Type B pancreatic cell (in vitro differentiated cells): ENCODE results near the gene CENPF. TPM values are rescaled to one million over a fixed set of nuclear protein-coding genes. Genes with fewer than 3 reads are reported as not detected.

Source experiments
- DNase-seq: peaks from one replicate; pipeline ENCODE4 v3.0.0; 2021; ENCODE audit warnings: mixed read lengths; ENCODE audit not compliant: unreplicated experiment; ENCODE audit errors: extremely low spot score
- H3K27ac Mint-ChIP-seq: 2 replicates; pipeline ENCODE4 v1.8.0; 2021; ENCODE audit warnings: mild to moderate bottlenecking, mixed read lengths
- H3K27me3 Mint-ChIP-seq: 2 replicates; pipeline ENCODE4 v1.8.0; 2021; ENCODE audit warnings: mixed read lengths
- H3K36me3 Mint-ChIP-seq: 2 replicates; pipeline ENCODE4 v1.8.0; 2021; ENCODE audit warnings: mixed read lengths
- H3K4me1 Mint-ChIP-seq: one replicate; pipeline ENCODE4 v1.8.0; 2021; ENCODE audit warnings: mixed read lengths; ENCODE audit not compliant: unreplicated experiment
- H3K4me3 Mint-ChIP-seq: 2 replicates; pipeline ENCODE4 v1.8.0; 2021; ENCODE audit warnings: mild to moderate bottlenecking, mixed read lengths
- H3K9me3 Mint-ChIP-seq: 2 replicates; pipeline ENCODE4 v1.8.0; 2021; ENCODE audit warnings: mixed read lengths
- CTCF ChIP-seq: fragments of 200-600 bp; sonication (generic); conservative IDR thresholded peaks from 2 replicates; pipeline ENCODE4 v1.5.0; 2021; ENCODE audit warnings: antibody characterized with exemption, mild to moderate bottlenecking
- total RNA-seq: library from RNA; stranded (reverse); gene quantifications from 2 replicates; pipeline ENCODE4 v1.2.1, GENCODE V29; 2021; ENCODE audit warnings: low replicate concordance

The CENPF gene
- total RNA-seq, 1 donor from 2014 or later: 141 TPM

- TF ChIP-seq CTCF: no peak
- H3K9me3 Mint-ChIP-seq: no peaks in the 10 kb centered on the region
- H3K4me1 Mint-ChIP-seq: no peaks in the 10 kb centered on the region
- DNase-seq: no peak
- peaks cover 25% of the 10 kb centered on the region for H3K36me3 Mint-ChIP-seq
- H3K27me3 Mint-ChIP-seq: no peaks in the 10 kb centered on the region
- H3K27ac Mint-ChIP-seq: no peak overlapping the region
- H3K4me3 Mint-ChIP-seq: no peak overlapping the region
Observed at GRCh38 chr1:214632091-214632490, 29.1 kb downstream of the CENPF start.

GRCh38 chr1:214633686-214634085 lies 30.7 kb downstream of the CENPF start:
- no peak for DNase-seq
- Mint-ChIP-seq H3K4me1 (no peaks in the 10 kb centered on the region), H3K9me3 (no peaks in the 10 kb centered on the region), H3K27ac (no peak overlapping the region), H3K4me3 (no peak overlapping the region), H3K36me3 (peaks cover 25% of the 10 kb centered on the region), H3K27me3 (no peaks in the 10 kb centered on the region)
- no peak for TF ChIP-seq CTCF

GRCh38 chr1:214634267-214634666 lies 31.3 kb downstream of the CENPF start:
- no peak for TF ChIP-seq CTCF
- no peak overlapping the region for H3K4me3 Mint-ChIP-seq
- H3K9me3 Mint-ChIP-seq: no peaks in the 10 kb centered on the region
- peaks cover 21% of the 10 kb centered on the region for H3K36me3 Mint-ChIP-seq
- H3K4me1 Mint-ChIP-seq: no peaks in the 10 kb centered on the region
- DNase-seq: no peak
- no peaks in the 10 kb centered on the region for H3K27me3 Mint-ChIP-seq
- no peak overlapping the region for H3K27ac Mint-ChIP-seq

- no peak for TF ChIP-seq CTCF
- Mint-ChIP-seq H3K9me3 (no peaks in the 10 kb centered on the region), H3K4me1 (no peaks in the 10 kb centered on the region), H3K4me3 (no peak overlapping the region), H3K27me3 (no peaks in the 10 kb centered on the region), H3K27ac (no peak overlapping the region), H3K36me3 (peaks cover 18% of the 10 kb centered on the region)
- DNase-seq: no peak
Observed at GRCh38 chr1:214635086-214635485, 32.1 kb downstream of the CENPF start.

- no peaks in the 10 kb centered on the region for H3K9me3 Mint-ChIP-seq
- no peaks in the 10 kb centered on the region for H3K4me1 Mint-ChIP-seq
- no peak for TF ChIP-seq CTCF
- H3K27ac Mint-ChIP-seq: no peak overlapping the region
- DNase-seq: no peak
- peaks cover 17% of the 10 kb centered on the region for H3K36me3 Mint-ChIP-seq
- no peak overlapping the region for H3K4me3 Mint-ChIP-seq
- no peaks in the 10 kb centered on the region for H3K27me3 Mint-ChIP-seq
Observed at GRCh38 chr1:214635506-214635905, 32.5 kb downstream of the CENPF start.

- H3K27me3 Mint-ChIP-seq: no peaks in the 10 kb centered on the region
Observed at GRCh38 chr1:214636436-214636835, 33.4 kb downstream of the CENPF start.

More at GRCh38 chr1:214636436-214636835, 33.4 kb downstream of the CENPF start:
- Mint-ChIP-seq H3K36me3 (peaks cover 10% of the 10 kb centered on the region), H3K9me3 (no peaks in the 10 kb centered on the region), H3K4me1 (no peaks in the 10 kb centered on the region), H3K27ac (no peak overlapping the region), H3K4me3 (no peak overlapping the region)
- no peak for TF ChIP-seq CTCF
- DNase-seq: no peak
